ENCODE measurements around the gene SELENOM. TPM values are rescaled to one million over a fixed set of nuclear protein-coding genes. Genes with fewer than 3 reads are reported as not detected.

Gene SELENOM
- total and polyA plus RNA-seq, 2 donors (not counting 1 experiment from before 2014, with no cell fraction given): 23.6 to 43.3 TPM

- no peak for TF ChIP-seq CTCF (IDR thresholded peaks at IDR 0.05)
- no peak for TF ChIP-seq EZH2 (IDR thresholded peaks at IDR 0.05; ENCODE audit: borderline replicate concordance, insufficient read depth, low read depth, low read length, poor library complexity, severe bottlenecking)
These were observed 34.2 kb upstream of the SELENOM start for GRCh38 chr22:31141551-31141950.

GRCh38 chr22:31140746-31141145, 33.4 kb upstream of the SELENOM start:
- Histone ChIP-seq H2AFZ (ENCODE audit: insufficient read depth, low read depth, low read length, poor library complexity, severe bottlenecking) (no peak overlapping the region), H3K9ac (ENCODE audit: low read length) (no peak overlapping the region), H3K27ac (ENCODE audit: low read length in 2 of 2) (no peak overlapping the region), H3K4me2 (replicated peaks; ENCODE audit: low read depth, low read length, poor library complexity, severe bottlenecking) (no peak overlapping the region), H3K27me3 (replicated peaks in 1 of 4; ENCODE audit: control extremely low read depth in 1 of 4, control insufficient read depth in 3 of 4, insufficient read depth in 4 of 4, low read length in 3 of 4) (peaks cover 0 to 10% (median 0%) of the 10 kb centered on the region in 4 experiments), H3K4me3 (ENCODE audit: control extremely low read depth in 1 of 5, extremely low read depth in 1 of 5, insufficient read depth in 1 of 5, low read depth in 2 of 5, low read length in 4 of 5) (no peak overlapping the region), H3K36me3 (replicated peaks in 1 of 2; ENCODE audit: control extremely low read depth in 1 of 2, control insufficient read depth in 1 of 2, extremely low read depth in 1 of 2, insufficient read depth in 2 of 2, low read length in 1 of 2) (no peaks in the 10 kb centered on the region), H3K79me2 (ENCODE audit: control insufficient read depth, insufficient read depth, low read length) (no peaks in the 10 kb centered on the region), H3K4me1 (ENCODE audit: control insufficient read depth in 2 of 2, insufficient read depth in 2 of 2, low read length in 2 of 2) (no peaks in the 10 kb centered on the region), H4K20me1 (ENCODE audit: control insufficient read depth, insufficient read depth, low read length, poor library complexity, severe bottlenecking) (no peaks in the 10 kb centered on the region), H3K9me3 (ENCODE audit: control extremely low read depth in 1 of 3, control insufficient read depth in 2 of 3, insufficient read depth in 1 of 3, low read length in 2 of 3) (peaks cover 0 to 6% (median 1%) of the 10 kb centered on the region in 3 donors)
- Mint-ChIP-seq H3K27ac (no peak overlapping the region), H3K27me3 (peaks cover 9% of the 10 kb centered on the region), H3K4me1 (no peaks in the 10 kb centered on the region), H3K4me3 (no peak overlapping the region), H3K9me3 (ENCODE audit: insufficient read depth) (no peaks in the 10 kb centered on the region)
- ATAC-seq (ENCODE audit: low read depth): no peak
- CTCF ChIA-PET: no interaction called here
- POLR2A ChIA-PET: no interaction called here
- intact Hi-C loops (cut with micrococcal nuclease): no loop called here
- TF ChIP-seq EZH2 (IDR thresholded peaks at IDR 0.05; ENCODE audit: borderline replicate concordance, insufficient read depth, low read depth, low read length, poor library complexity, severe bottlenecking) (no peak), CTCF (IDR thresholded peaks at IDR 0.05) (no peak)
- no peak for DNase-seq
- WGBS (ENCODE audit: insufficient coverage): 84% methylated on average over 4 of the region's 5 CpGs

More at GRCh38 chr22:31141551-31141950, 34.2 kb upstream of the SELENOM start:
- Histone ChIP-seq H3K9ac (ENCODE audit: low read length) (no peak overlapping the region), H3K4me2 (replicated peaks; ENCODE audit: low read depth, low read length, poor library complexity, severe bottlenecking) (no peak overlapping the region), H3K4me1 (ENCODE audit: control insufficient read depth in 2 of 2, insufficient read depth in 2 of 2, low read length in 2 of 2) (no peaks in the 10 kb centered on the region), H3K27me3 (replicated peaks in 1 of 4; ENCODE audit: control extremely low read depth in 1 of 4, control insufficient read depth in 3 of 4, insufficient read depth in 4 of 4, low read length in 3 of 4) (peaks cover 0 to 10% (median 0%) of the 10 kb centered on the region in 4 experiments), H2AFZ (ENCODE audit: insufficient read depth, low read depth, low read length, poor library complexity, severe bottlenecking) (no peak overlapping the region), H3K36me3 (replicated peaks in 1 of 2; ENCODE audit: control extremely low read depth in 1 of 2, control insufficient read depth in 1 of 2, extremely low read depth in 1 of 2, insufficient read depth in 2 of 2, low read length in 1 of 2) (no peaks in the 10 kb centered on the region), H3K9me3 (ENCODE audit: control extremely low read depth in 1 of 3, control insufficient read depth in 2 of 3, insufficient read depth in 1 of 3, low read length in 2 of 3) (peaks cover 0 to 6% (median 1%) of the 10 kb centered on the region in 3 donors), H3K4me3 (ENCODE audit: control extremely low read depth in 1 of 5, extremely low read depth in 1 of 5, insufficient read depth in 1 of 5, low read depth in 2 of 5, low read length in 4 of 5) (no peak overlapping the region), H3K27ac (ENCODE audit: low read length in 2 of 2) (no peak overlapping the region), H4K20me1 (ENCODE audit: control insufficient read depth, insufficient read depth, low read length, poor library complexity, severe bottlenecking) (no peaks in the 10 kb centered on the region), H3K79me2 (ENCODE audit: control insufficient read depth, insufficient read depth, low read length) (no peaks in the 10 kb centered on the region)
- 100% methylated on average over 1 of the region's 2 CpGs for WGBS (ENCODE audit: insufficient coverage)
- Mint-ChIP-seq H3K9me3 (ENCODE audit: insufficient read depth) (no peaks in the 10 kb centered on the region), H3K4me3 (no peak overlapping the region), H3K27me3 (peaks cover 9% of the 10 kb centered on the region), H3K27ac (no peak overlapping the region), H3K4me1 (no peaks in the 10 kb centered on the region)
- ChIA-PET CTCF (no interaction called here), POLR2A (no interaction called here)
- ATAC-seq (ENCODE audit: low read depth): no peak
- DNase-seq: no peak
- intact Hi-C loops (cut with micrococcal nuclease): no loop called here
